H9 (cell line): ENCODE measurements around the gene SMTNL2. TPM values are rescaled to one million over a fixed set of nuclear protein-coding genes. Genes with fewer than 3 reads are reported as not detected.

Experiments
- DNase-seq: peaks from one replicate; pipeline ENCODE4 v3.0.0-alpha.2; 2017
- H2AFZ ChIP-seq: one replicate; pipeline ENCODE4 v1.6.1; 2013; ENCODE audit warnings: mild to moderate bottlenecking, low read length, control low read depth, moderate library complexity
- H2AK5ac ChIP-seq: 2 replicates; pipeline ENCODE4 v1.6.1; 2013; ENCODE audit warnings: low read length, control low read depth, mixed read lengths; ENCODE audit not compliant: insufficient read length
- H2BK120ac ChIP-seq: one replicate; pipeline ENCODE4 v1.6.1; 2013; ENCODE audit warnings: low read depth, mild to moderate bottlenecking, low read length, control low read depth, inconsistent platforms; ENCODE audit not compliant: poor library complexity, severe bottlenecking
- H2BK12ac ChIP-seq: 2 replicates; pipeline ENCODE4 v1.6.1; 2013; ENCODE audit warnings: low read length, control low read depth, mixed read lengths, low read depth; ENCODE audit not compliant: insufficient read length
- H2BK15ac ChIP-seq: 2 replicates; pipeline ENCODE4 v1.6.1; 2013; ENCODE audit warnings: low read depth, low read length, control low read depth
- H2BK20ac ChIP-seq: one replicate; pipeline ENCODE4 v1.6.1; 2013; ENCODE audit warnings: low read depth, mild to moderate bottlenecking, low read length, control low read depth, inconsistent platforms; ENCODE audit not compliant: poor library complexity, severe bottlenecking
- H2BK5ac ChIP-seq: 2 replicates; pipeline ENCODE4 v1.6.1; 2013; ENCODE audit warnings: low read length, control low read depth, mixed read lengths; ENCODE audit not compliant: insufficient read length
- H3K14ac ChIP-seq: 2 replicates; pipeline ENCODE4 v1.6.1; 2013; ENCODE audit warnings: low read length, control low read depth; ENCODE audit not compliant: insufficient read depth
- H3K18ac ChIP-seq: 2 replicates; pipeline ENCODE4 v1.6.1; 2013; ENCODE audit warnings: low read depth, mild to moderate bottlenecking, mixed read lengths, low read length, control low read depth; ENCODE audit not compliant: insufficient read length
- H3K23ac ChIP-seq: 2 replicates; pipeline ENCODE4 v1.6.1; 2013; ENCODE audit warnings: low read length, control low read depth, mixed read lengths, low read depth; ENCODE audit not compliant: insufficient read length
- H3K23me2 ChIP-seq: 2 replicates; pipeline ENCODE4 v1.6.1; 2013; ENCODE audit warnings: low read depth, mild to moderate bottlenecking, mixed read lengths, low read length, control low read depth; ENCODE audit not compliant: insufficient read length, poor library complexity, severe bottlenecking
- H3K27ac ChIP-seq: 2 replicates; pipeline ENCODE4 v1.5.1; 2013; ENCODE audit warnings: low read length, control low read depth, mixed read lengths, low read depth; ENCODE audit not compliant: insufficient read length
- H3K27me3 ChIP-seq: 2 replicates; pipeline ENCODE4 v1.6.1; 2013; ENCODE audit warnings: low read length, control low read depth, inconsistent platforms; ENCODE audit not compliant: insufficient read depth
- H3K4ac ChIP-seq: 2 replicates; pipeline ENCODE4 v1.6.1; 2013; ENCODE audit warnings: low read depth, mild to moderate bottlenecking, control low read depth, inconsistent platforms, low read length, moderate library complexity
- H3K4me1 ChIP-seq: 2 replicates; pipeline ENCODE4 v1.6.1; 2013; ENCODE audit warnings: low read length, control low read depth, inconsistent platforms; ENCODE audit not compliant: insufficient read depth
- H3K4me2 ChIP-seq: 2 replicates; pipeline ENCODE4 v1.6.1; 2013; ENCODE audit warnings: low read length, control low read depth, mixed read lengths; ENCODE audit not compliant: insufficient read length, insufficient read depth
- H3K56ac ChIP-seq: 2 replicates; pipeline ENCODE4 v1.6.1; 2013; ENCODE audit warnings: low read depth, mild to moderate bottlenecking, mixed read lengths, low read length, control low read depth; ENCODE audit not compliant: insufficient read length
- H3K79me1 ChIP-seq: 2 replicates; pipeline ENCODE4 v1.6.1; 2013; ENCODE audit warnings: low read depth, mild to moderate bottlenecking, moderate library complexity, low read length, control low read depth, inconsistent platforms; ENCODE audit not compliant: insufficient read depth, poor library complexity, severe bottlenecking
- H3K79me2 ChIP-seq: 2 replicates; pipeline ENCODE4 v1.6.1; 2013; ENCODE audit warnings: low read length, control low read depth, inconsistent platforms; ENCODE audit not compliant: insufficient read depth
- H3K9ac ChIP-seq: 2 replicates; pipeline ENCODE4 v1.6.1; 2013; ENCODE audit warnings: low read length, control low read depth, mixed read lengths; ENCODE audit not compliant: insufficient read length; ENCODE audit errors: extremely low read depth
- H3K9me3 ChIP-seq: one replicate; pipeline ENCODE4 v1.6.1; 2013; ENCODE audit warnings: low read depth, low read length, inconsistent platforms; ENCODE audit not compliant: control insufficient read depth
- H3T11ph ChIP-seq: one replicate; pipeline ENCODE4 v1.6.1; 2013; ENCODE audit warnings: mild to moderate bottlenecking, low read length, control low read depth, inconsistent platforms
- H4K20me1 ChIP-seq: one replicate; pipeline ENCODE4 v1.6.1; 2013; ENCODE audit not compliant: control insufficient read depth, insufficient read length, insufficient read depth
- H4K5ac ChIP-seq: 2 replicates; pipeline ENCODE4 v1.6.1; 2013; ENCODE audit warnings: low read depth, mild to moderate bottlenecking, mixed read lengths, low read length, control low read depth; ENCODE audit not compliant: insufficient read length
- H4K8ac ChIP-seq: replicated peaks from 2 replicates; pipeline ENCODE4 v1.6.1; 2013; ENCODE audit warnings: low read length, control low read depth, mixed read lengths, low read depth; ENCODE audit not compliant: insufficient read length
- H4K91ac ChIP-seq: 2 replicates; pipeline ENCODE4 v1.6.1; 2013; ENCODE audit warnings: low read depth, mild to moderate bottlenecking, moderate library complexity, mixed read lengths, low read length, control low read depth; ENCODE audit not compliant: insufficient read length
- H3K27ac Mint-ChIP-seq, 3 experiments: 2 replicates in 2 of 3; 3 replicates in 1 of 3; pipeline ENCODE4 v1.8.0; 2020 to 2021; ENCODE audit warnings: mixed read lengths in 3 of 3, mild to moderate bottlenecking in 1 of 3, moderate library complexity in 1 of 3
- H3K27me3 Mint-ChIP-seq: 2 replicates; pipeline ENCODE4 v1.8.0; 2021; ENCODE audit warnings: low read depth, mild to moderate bottlenecking, moderate library complexity, mixed read lengths
- H3K36me3 Mint-ChIP-seq, 3 experiments: 2 replicates in 2 of 3; 3 replicates in 1 of 3; pipeline ENCODE4 v1.8.0; 2020 to 2021; ENCODE audit warnings: low read depth in 3 of 3, mixed read lengths in 3 of 3; ENCODE audit not compliant: insufficient read depth in 1 of 3
- H3K4me1 Mint-ChIP-seq, 2 experiments: 2 replicates each; pipeline ENCODE4 v1.8.0; 2020; ENCODE audit warnings: mixed read lengths in 2 of 2
- H3K4me3 Mint-ChIP-seq, 2 experiments: 2 replicates in 1 of 2; 3 replicates in 1 of 2; pipeline ENCODE4 v1.8.0; 2020 to 2021; ENCODE audit warnings: mild to moderate bottlenecking in 2 of 2, mixed read lengths in 2 of 2, moderate library complexity in 1 of 2
- H3K9me3 Mint-ChIP-seq, 2 experiments: 2 replicates in 1 of 2; 3 replicates in 1 of 2; pipeline ENCODE4 v1.8.0; 2020; ENCODE audit warnings: mild to moderate bottlenecking in 2 of 2, mixed read lengths in 2 of 2, moderate library complexity in 1 of 2
- CTCF ChIP-seq: fragments of 200-600 bp; sonication (generic); conservative IDR thresholded peaks from 3 replicates; pipeline ENCODE4 v1.8.0; 2021; ENCODE audit warnings: antibody characterized with exemption, mild to moderate bottlenecking
- WGBS: extraction: QIAGEN DNeasy Blood & Tissue Kit; methylation state at CpG from one replicate; pipeline ENCODE4 v1.1.7; 2013; ENCODE audit warnings: missing lambda C conversion rate, low lambda C conversion rate, mixed read lengths; ENCODE audit not compliant: insufficient read length; ENCODE audit errors: extremely low coverage; 5-methylcytosine and 5-hydroxymethylcytosine counted together
- total RNA-seq: library from RNA; stranded (reverse); gene quantifications from 2 replicates; pipeline ENCODE4 v1.2.1, GENCODE V29; 2021

Gene SMTNL2
- total RNA-seq, 1 experiment from 2014 or later, result 0.77 TPM

GRCh38 chr17:4554441-4554996 lies 29.8 kb upstream of the SMTNL2 start:
- Histone ChIP-seq H2BK120ac (no peak overlapping the region), H2AK5ac (no peak overlapping the region), H3K9ac (peak overlapping the region; percentile 68), H4K91ac (no peak overlapping the region), H3K27me3 (no peaks in the 10 kb centered on the region), H4K20me1 (peaks cover 3% of the 10 kb centered on the region), H2BK20ac (no peak overlapping the region), H3K14ac (peak overlapping the region; percentile 76), H3K79me2 (peaks cover 9% of the 10 kb centered on the region; the same call in 1 of the 2 replicates), H3K18ac (no peak overlapping the region), H2AFZ (no peak overlapping the region), H3K9me3 (no peaks in the 10 kb centered on the region), H3K4me1 (peaks cover 4% of the 10 kb centered on the region; the same call in 1 of the 2 replicates), H3K4ac (no peak overlapping the region), H4K5ac (no peak overlapping the region), H3K23ac (no peak overlapping the region), H3T11ph (no peak overlapping the region), H3K23me2 (peaks cover 11% of the 10 kb centered on the region), H2BK5ac (no peak overlapping the region), H3K27ac (no peak overlapping the region), H4K8ac (no peak overlapping the region), H3K56ac (no peak overlapping the region), H3K4me2 (peak overlapping the region; percentile 60), H2BK15ac (no peak overlapping the region), H2BK12ac (no peak overlapping the region), H3K79me1 (no peaks in the 10 kb centered on the region)
- TF ChIP-seq CTCF, result no peak
- H3K9me3 Mint-ChIP-seq, result no peaks in the 10 kb centered on the region
- peak overlapping the region in 2 of 3 experiments; percentile 56 to 87; a peak in 4 of 7 replicates for H3K27ac Mint-ChIP-seq
- H3K27me3 Mint-ChIP-seq, result no peaks in the 10 kb centered on the region
- H3K4me1 Mint-ChIP-seq, result peaks cover 19 to 28% of the 10 kb centered on the region in 2 experiments
- DNase-seq, result no peak
- peak overlapping the region; percentile 94 to 95 for H3K4me3 Mint-ChIP-seq
- no CpG with 5 or more reads among the region's 18 CpGs for WGBS
- H3K36me3 Mint-ChIP-seq, result peaks cover 30 to 55% (median 44%) of the 10 kb centered on the region in 3 experiments
